Hematopoietic multipotent progenitor cell treated with erythropoietin and hydrocortisone succinate and interleukin-3 and kit ligand, for 6 days (in vitro differentiated cells): ENCODE data around the gene FAM25A.

Experiments
- DNase-seq: peaks from one replicate; pipeline ENCODE4 v3.0.0-alpha.2; 2015

FAM25A gene

DNA sequence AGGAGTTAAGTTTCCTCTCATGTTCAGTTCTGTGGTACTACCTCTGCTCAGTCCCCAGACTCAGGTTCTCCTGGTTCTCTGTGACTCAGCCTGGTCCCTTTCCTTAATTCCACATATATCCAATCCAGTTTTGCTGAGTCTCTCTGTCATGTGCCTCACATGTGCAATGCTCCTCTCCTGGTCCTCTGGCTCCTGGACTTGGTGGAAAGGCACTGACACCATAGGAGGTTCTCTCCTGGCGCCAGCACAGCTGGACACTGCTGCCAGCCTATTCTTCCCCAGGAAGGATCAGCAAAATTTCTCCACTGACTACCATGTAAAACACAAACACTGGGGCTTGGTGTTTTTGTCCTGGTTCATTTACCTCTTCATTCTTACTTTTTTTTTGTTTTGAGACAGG is 46.8 kb downstream of the FAM25A start:
- DNase-seq, result no peak

- peak; percentile 39 for DNase-seq
These were observed 48.2 kb downstream of the FAM25A start for GRCh38 chr10:87068281-87068680.

- no peak for DNase-seq
These were observed 52.4 kb downstream of the FAM25A start for GRCh38 chr10:87072449-87072848.
